ENCODE data around the gene KRTAP19-7.

Gene KRTAP19-7, protein sequence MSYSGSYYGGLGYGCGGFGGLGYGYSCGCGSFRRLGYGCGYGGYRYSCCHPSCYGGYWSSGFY

GRCh38 chr21:30561264-30561895 lies at the start of gene KRTAP19-7:
TSS of gene KRTAP19-7 (minus strand) at chr21:30561314. CDS start at chr21:30561289, 25 bp downstream.
- DNase-seq (ENCODE audit: low read depth in 3 of 3, low spot score in 1 of 3) = no peak

GRCh38 chr21:30605968-30606367 lies 44.9 kb upstream of the KRTAP19-7 start:
- DNase-seq (ENCODE audit: low read depth in 3 of 3, low spot score in 1 of 3) = no peak

DNA sequence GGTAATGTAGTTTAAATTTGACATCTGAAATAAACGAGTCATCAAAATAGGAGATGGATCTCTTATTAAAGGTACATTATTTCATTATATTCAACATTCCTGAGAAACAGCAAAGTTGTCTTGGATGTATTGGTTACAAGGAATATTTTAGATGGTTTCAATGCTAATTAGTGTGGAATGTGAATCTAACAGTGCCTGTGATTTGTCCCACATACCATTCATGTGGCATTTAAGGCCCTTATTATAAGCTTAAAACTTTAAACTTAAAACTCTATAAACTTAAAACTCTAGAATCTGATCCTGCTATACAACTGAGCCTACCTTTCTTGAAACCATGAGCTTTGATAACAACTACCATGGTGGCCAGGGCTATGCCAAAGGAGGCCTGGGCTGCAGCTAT lies 39.7 kb upstream of the KRTAP19-7 start, which contains the start of gene KRTAP22-1:
Gene KRTAP22-1 (plus strand): TSS at position 301 of the 400 bp plus-strand sequence.
- DNase-seq (ENCODE audit: low read depth in 3 of 3, low spot score in 1 of 3) = no peak

DNA sequence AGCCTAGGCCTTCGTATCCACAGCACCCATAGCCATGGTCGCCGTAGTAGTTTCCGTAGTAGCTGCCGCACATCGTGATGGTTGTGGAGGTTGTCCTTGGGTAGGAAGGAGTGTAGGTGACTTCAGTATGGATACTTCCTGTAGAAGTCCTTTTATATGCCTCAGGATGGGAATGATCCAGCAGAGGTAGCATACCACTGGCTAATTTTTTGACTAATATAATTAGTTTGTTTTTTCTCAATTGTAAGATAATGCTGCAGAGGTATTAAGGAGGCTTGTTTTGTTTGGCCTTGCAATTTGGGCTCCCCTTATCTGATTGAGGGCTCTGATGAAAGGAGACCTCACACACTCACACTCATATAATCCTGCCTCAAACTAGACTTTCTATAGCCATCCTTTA lies 37.7 kb upstream of the KRTAP19-7 start, which contains the start of gene KRTAP6-2:
Gene KRTAP6-2 (minus strand): TSS at position 101 of the 400 bp plus-strand sequence. CDS start 28 bp downstream, at position 73.
- DNase-seq (ENCODE audit: low read depth in 3 of 3, low spot score in 1 of 3) = no peak

- DNase-seq (ENCODE audit: low read depth in 3 of 3, low spot score in 1 of 3) = no peak
Measured at GRCh38 chr21:30592140-30592539, 31.0 kb upstream of the KRTAP19-7 start, which contains the start of gene KRTAP6-3. TSS of gene KRTAP6-3 (plus strand) at chr21:30592440. CDS start at chr21:30592446, 6 bp downstream.

DNA sequence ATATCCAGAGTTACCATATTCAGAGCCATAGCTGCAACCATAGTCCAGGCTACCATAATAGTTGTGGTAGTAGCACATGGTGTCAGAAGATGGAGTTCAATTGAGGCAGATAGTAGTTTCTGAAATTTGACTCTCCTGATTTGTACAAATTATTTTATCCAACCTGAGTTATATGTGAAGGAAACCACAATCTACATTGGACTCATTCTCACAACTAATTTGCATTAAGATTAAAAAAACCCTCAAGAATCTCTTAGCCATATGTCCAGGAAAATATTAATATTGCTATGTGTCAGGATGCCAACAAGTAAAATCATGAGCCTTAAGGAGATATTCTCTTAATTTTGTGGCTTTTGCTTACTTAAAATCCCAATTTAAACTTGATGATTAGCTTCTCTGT lies 29.2 kb upstream of the KRTAP19-7 start, which contains the start of gene KRTAP22-2:
Gene KRTAP22-2 (minus strand): TSS at position 101 of the 400 bp plus-strand sequence.
- no peak for DNase-seq (ENCODE audit: low read depth in 3 of 3, low spot score in 1 of 3)

DNA sequence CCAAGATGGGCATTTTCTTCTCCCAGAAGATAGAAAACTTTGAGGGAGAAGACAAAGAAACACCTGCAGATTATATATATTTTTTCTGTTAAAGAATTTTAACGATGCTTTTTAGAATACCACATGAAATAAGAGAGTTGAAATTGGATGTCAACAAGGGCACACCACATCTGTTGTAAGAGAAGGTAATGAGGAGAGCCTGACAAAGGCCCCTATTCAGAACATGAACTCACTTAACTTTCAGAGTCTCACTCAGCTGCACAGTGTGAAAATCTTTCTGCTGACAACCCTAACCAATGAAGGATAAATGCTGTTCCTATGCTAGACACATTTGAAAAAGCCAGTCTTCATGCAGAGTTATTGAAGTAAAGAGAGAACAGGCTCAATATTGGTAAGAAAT lies 21.8 kb upstream of the KRTAP19-7 start:
- DNase-seq (ENCODE audit: low read depth in 3 of 3, low spot score in 1 of 3) = no peak

- DNase-seq (ENCODE audit: low read depth in 3 of 3, low spot score in 1 of 3) = no peak
Measured at GRCh38 chr21:30580132-30580531, 19.0 kb upstream of the KRTAP19-7 start.

DNA sequence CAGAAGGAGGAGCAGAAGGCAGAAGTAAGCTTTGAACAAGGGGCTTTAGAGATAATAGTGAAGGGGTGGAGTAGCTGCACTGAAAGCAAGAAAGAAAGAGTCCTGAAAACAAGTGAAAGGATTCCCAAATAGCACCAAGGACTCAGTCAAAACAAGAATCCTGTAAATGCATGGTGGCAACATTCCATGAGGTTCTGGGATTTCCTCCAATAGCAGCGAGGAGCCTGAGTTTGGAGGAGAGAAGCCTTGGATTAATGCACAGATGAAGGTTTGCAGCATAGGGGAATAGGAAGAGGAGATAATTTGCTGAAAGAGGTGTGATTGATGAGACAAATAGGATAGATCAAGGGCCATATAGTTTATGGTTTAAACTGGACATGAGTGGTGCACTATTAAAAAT lies 18.2 kb upstream of the KRTAP19-7 start:
- DNase-seq (ENCODE audit: low read depth in 3 of 3, low spot score in 1 of 3) = no peak

- no peak for DNase-seq (ENCODE audit: low read depth in 3 of 3, low spot score in 1 of 3)
Measured at GRCh38 chr21:30577766-30578165, 16.7 kb upstream of the KRTAP19-7 start.

- DNase-seq (ENCODE audit: low read depth in 3 of 3, low spot score in 1 of 3) = no peak
Measured at GRCh38 chr21:30567617-30568016, 6.5 kb upstream of the KRTAP19-7 start.

GRCh38 chr21:30563630-30564029 lies 2.5 kb upstream of the KRTAP19-7 start:
- no peak for DNase-seq (ENCODE audit: low read depth in 3 of 3, low spot score in 1 of 3)

DNA sequence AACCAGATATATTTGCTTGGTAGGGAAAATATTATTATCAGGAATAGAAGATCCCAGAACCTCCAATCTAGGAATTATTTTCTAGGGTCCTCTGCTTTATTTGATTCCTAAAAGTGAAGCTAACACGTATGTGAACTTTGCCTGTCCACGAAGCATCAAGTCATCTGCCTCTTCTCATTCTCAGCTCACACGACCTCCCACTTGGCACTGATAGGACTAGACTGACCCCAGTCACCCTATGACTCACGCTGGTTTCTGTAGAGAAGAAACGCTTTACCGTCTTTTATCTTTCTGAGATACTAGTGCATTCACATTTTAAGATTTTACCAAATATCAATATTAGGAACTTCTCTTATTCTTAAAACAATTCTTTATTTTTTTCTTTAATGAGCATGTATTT lies 2.0 kb upstream of the KRTAP19-7 start:
- DNase-seq (ENCODE audit: low read depth in 3 of 3, low spot score in 1 of 3) = no peak

GRCh38 chr21:30561957-30562356 lies 843 bp upstream of the KRTAP19-7 start:
- DNase-seq (ENCODE audit: low read depth in 3 of 3, low spot score in 1 of 3) = no peak

DNA sequence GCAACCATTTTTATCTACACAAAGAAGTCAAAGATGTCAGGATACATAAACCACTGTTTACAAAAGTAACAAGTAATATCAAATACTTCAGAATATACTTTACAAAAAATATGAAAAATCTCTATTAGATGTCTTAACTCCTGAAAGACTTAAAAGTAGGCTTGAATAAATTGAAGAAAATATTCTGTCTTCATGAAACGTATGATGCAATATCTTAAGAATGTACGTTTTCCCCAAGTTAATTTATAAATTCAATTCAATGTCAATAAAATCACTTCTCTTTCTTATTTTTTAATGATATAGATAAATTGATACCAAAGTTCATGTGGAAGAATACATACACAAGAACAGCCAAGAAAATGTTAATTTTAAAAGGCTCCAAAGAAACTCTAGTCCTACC lies 6.0 kb downstream of the KRTAP19-7 start:
- no peak for DNase-seq (ENCODE audit: low read depth in 3 of 3, low spot score in 1 of 3)

GRCh38 chr21:30552782-30553181 lies 8.3 kb downstream of the KRTAP19-7 start:
- no peak for DNase-seq (ENCODE audit: low read depth in 3 of 3, low spot score in 1 of 3)

DNA sequence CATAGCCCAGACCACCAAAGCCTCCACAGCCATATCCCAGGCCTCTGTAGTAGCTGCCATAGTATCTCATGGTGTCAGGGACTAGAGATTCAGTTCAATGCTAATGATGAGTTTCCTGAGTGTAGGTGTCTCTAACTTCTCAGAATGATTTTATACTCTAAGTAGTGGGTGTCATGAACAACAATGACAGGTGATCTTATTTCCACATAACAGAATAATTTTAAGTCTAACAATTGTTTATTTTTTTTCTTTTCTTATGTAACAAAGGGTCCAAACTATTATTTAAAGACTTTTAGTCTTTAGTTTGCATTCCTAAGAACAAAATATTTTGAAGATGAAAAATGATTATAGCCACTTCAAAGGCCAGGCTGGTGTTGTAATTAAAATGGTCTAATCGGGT lies 19.4 kb downstream of the KRTAP19-7 start, which contains the start of gene KRTAP19-6:
Gene KRTAP19-6 (minus strand): TSS at position 101 of the 400 bp plus-strand sequence. CDS start 31 bp downstream, at position 70.
- DNase-seq (ENCODE audit: low read depth in 3 of 3, low spot score in 1 of 3) = no peak

- DNase-seq (ENCODE audit: low read depth in 3 of 3, low spot score in 1 of 3) = no peak
Measured at GRCh38 chr21:30518876-30519275, 42.2 kb downstream of the KRTAP19-7 start.

GRCh38 chr21:30515681-30516080 lies 45.4 kb downstream of the KRTAP19-7 start:
- DNase-seq (ENCODE audit: low read depth in 3 of 3, low spot score in 1 of 3) = no peak

Data from stimulated activated CD4-positive, alpha-beta T cell treated with anti-CD3 and anti-CD28 coated beads, TNF-alpha, amount 100 ng/mL, for 1 hour (primary cell).